ENCODE data around the gene ACAA2.

DNA sequence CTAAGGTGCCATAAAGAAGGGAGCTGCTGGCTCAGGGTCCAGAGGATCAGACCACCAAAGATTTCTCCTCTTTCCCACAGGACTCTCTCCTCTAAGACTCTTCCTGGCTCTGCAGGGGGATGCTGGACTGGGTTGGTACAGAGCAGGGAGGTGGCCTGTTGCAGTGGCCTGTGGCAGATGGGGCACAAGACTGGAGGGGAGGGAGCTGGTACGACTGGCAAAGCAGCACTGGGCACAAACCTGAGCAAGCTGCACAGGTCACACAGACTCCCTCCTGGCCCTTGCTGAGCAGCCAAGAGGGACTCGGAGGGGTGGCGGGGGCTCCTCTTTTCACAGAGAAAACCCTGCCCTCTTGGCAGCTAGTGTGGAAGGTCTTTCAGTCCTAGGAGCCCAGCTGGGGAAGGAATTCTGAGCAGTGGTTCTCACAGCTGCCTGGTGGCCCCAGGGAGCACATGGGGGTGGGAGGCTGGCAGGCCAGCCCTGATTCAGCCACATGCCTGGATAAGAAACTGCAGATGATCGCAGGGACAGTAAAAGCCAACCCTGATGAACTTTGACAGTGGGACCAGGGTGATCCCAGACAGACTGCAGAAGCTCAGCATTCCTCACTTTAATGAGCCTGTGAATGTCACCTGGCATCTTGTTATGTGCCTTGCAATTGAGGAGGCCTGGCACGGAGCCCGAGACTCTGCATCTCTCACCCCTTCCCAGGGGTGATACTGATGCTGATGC is 32.5 kb upstream of the ACAA2 start:
- TF ChIP-seq CTCF (conservative IDR thresholded peaks at IDR 0.05; ENCODE audit: low read depth in 2 of 2): no peak
- TF ChIP-seq EZH2 (IDR thresholded peaks at IDR 0.05; ENCODE audit: low read depth, unreplicated experiment): no peak
- no peak for TF ChIP-seq REST (IDR thresholded peaks at IDR 0.05; ENCODE audit: unreplicated experiment)
- TF ChIP-seq EZH2phosphoT487 (IDR thresholded peaks at IDR 0.05; ENCODE audit: unreplicated experiment): no peak

Measured in GM23338 (cell line).